Esophagus squamous epithelium (tissue), 4 donors: ENCODE measurements around the gene TRANK1.

Experiments used
- CTCF ChIP-seq, 6 experiments: fragments of 450-650 bp in 4 of 6; fragments of 200-600 bp in 2 of 6; sonication (generic) in 2 of 6; IDR thresholded peaks; one replicate each; pipeline ENCODE4 v1.5.1; 2016 to 2019; ENCODE audit warnings: antibody characterized with exemption in 6 of 6, mild to moderate bottlenecking in 4 of 6, moderate library complexity in 4 of 6
- POLR2A ChIP-seq, 4 donors: fragments of 450-650 bp; IDR thresholded peaks; one replicate each; pipeline ENCODE4 v1.6.1; 2017; ENCODE audit warnings: antibody characterized with exemption in 4 of 4, mild to moderate bottlenecking in 4 of 4, moderate library complexity in 3 of 4

GRCh38 chr3:36965440-36965839, 20.6 kb upstream of the TRANK1 start:
- no peak for TF ChIP-seq POLR2A (IDR thresholded peaks at IDR 0.05)
- TF ChIP-seq CTCF (IDR thresholded peaks at IDR 0.05): no peak
